Glutamatergic neuron (in vitro differentiated cells): ENCODE data around the gene CDC25B. TPM values are rescaled to one million over a fixed set of nuclear protein-coding genes. Genes with fewer than 3 reads are reported as not detected.
A peak's percentile ranks its signal among the peaks of the same experiment; 100 is the strongest.
"Not testable (repeated sequence)": the region's sequence is repeated elsewhere in the genome, so short reads cannot be mapped to it uniquely, and the experiment has no call there.

ENCODE experiments used
- DNase-seq: peaks from one replicate; pipeline ENCODE4 v3.0.0; 2022
- H3K27ac Mint-ChIP-seq: one replicate; pipeline ENCODE4 v1.8.0; 2020; ENCODE audit warnings: mild to moderate bottlenecking, mixed read lengths, inconsistent platforms; ENCODE audit not compliant: unreplicated experiment
- H3K27me3 Mint-ChIP-seq: one replicate; pipeline ENCODE4 v1.8.0; 2020; ENCODE audit warnings: mild to moderate bottlenecking, moderate library complexity, mixed read lengths, inconsistent platforms; ENCODE audit not compliant: unreplicated experiment
- H3K36me3 Mint-ChIP-seq: one replicate; pipeline ENCODE4 v1.8.0; 2020; ENCODE audit warnings: mild to moderate bottlenecking, mixed read lengths, inconsistent platforms; ENCODE audit not compliant: unreplicated experiment
- H3K4me1 Mint-ChIP-seq: one replicate; pipeline ENCODE4 v1.8.0; 2020; ENCODE audit warnings: mild to moderate bottlenecking, low read depth, mixed read lengths, inconsistent platforms; ENCODE audit not compliant: unreplicated experiment
- H3K4me3 Mint-ChIP-seq: one replicate; pipeline ENCODE4 v1.8.0; 2020; ENCODE audit warnings: mild to moderate bottlenecking, mixed read lengths, inconsistent platforms; ENCODE audit not compliant: unreplicated experiment
- H3K9me3 Mint-ChIP-seq: one replicate; pipeline ENCODE4 v1.8.0; 2020; ENCODE audit warnings: mild to moderate bottlenecking, moderate library complexity, mixed read lengths, inconsistent platforms; ENCODE audit not compliant: unreplicated experiment
- CTCF ChIP-seq: fragments of 200-600 bp; sonication (generic); IDR thresholded peaks from one replicate; pipeline ENCODE4 v1.5.0; 2021; ENCODE audit not compliant: partially characterized antibody, unreplicated experiment
- total RNA-seq: library from RNA; stranded (reverse); fragmentation: NEBNext Ultra II Directional; extraction: Animal tissue kit (Norgen Biotek cat#: 25700); gene quantifications from one replicate; pipeline ENCODE4 v1.2.1, GENCODE V29; 2021; ENCODE audit not compliant: unreplicated experiment

Gene CDC25B
- total RNA-seq, 1 donor from 2014 or later, result 27.6 TPM

- H3K27ac Mint-ChIP-seq, result peak within 1 kb of the TSS; percentile 82
- DNase-seq, result peak; percentile 97
- H3K36me3 Mint-ChIP-seq, result no peaks in the 10 kb centered on the region
- H3K9me3 Mint-ChIP-seq, result peaks cover 2% of the 10 kb centered on the region
- peaks cover 5% of the 10 kb centered on the region for H3K4me1 Mint-ChIP-seq
- peaks cover 4% of the 10 kb centered on the region for H3K27me3 Mint-ChIP-seq
- TF ChIP-seq CTCF, result peak; percentile 75
- peak within 1 kb of the TSS; percentile 89 for H3K4me3 Mint-ChIP-seq
Measured at GRCh38 chr20:3786665-3787323, 9.3 kb upstream of the CDC25B start, which contains the start of gene CENPB. CENPB (minus strand) TSS chr20:3786740; CDS start chr20:3786483, 257 bp downstream.

GRCh38 chr20:3787324-3788014 lies 8.6 kb upstream of the CDC25B start:
- TF ChIP-seq CTCF, result no peak
- no peak overlapping the region for H3K27ac Mint-ChIP-seq
- peak overlapping the region; percentile 61 for H3K4me3 Mint-ChIP-seq
- peaks cover 5% of the 10 kb centered on the region for H3K4me1 Mint-ChIP-seq
- H3K36me3 Mint-ChIP-seq, result no peaks in the 10 kb centered on the region
- no peak for DNase-seq
- H3K27me3 Mint-ChIP-seq, result peaks cover 4% of the 10 kb centered on the region
- peaks cover 2% of the 10 kb centered on the region for H3K9me3 Mint-ChIP-seq

GRCh38 chr20:3788685-3789155 lies 7.4 kb upstream of the CDC25B start:
- no peak for TF ChIP-seq CTCF
- Mint-ChIP-seq H3K4me1 (peaks cover 5% of the 10 kb centered on the region), H3K4me3 (peak overlapping the region; percentile 37), H3K9me3 (peaks cover 2% of the 10 kb centered on the region), H3K36me3 (no peaks in the 10 kb centered on the region), H3K27me3 (peaks cover 4% of the 10 kb centered on the region), H3K27ac (no peak overlapping the region)
- no peak for DNase-seq

GRCh38 chr20:3789201-3789600 lies 6.9 kb upstream of the CDC25B start:
- not testable (repeated sequence) for H3K4me1 Mint-ChIP-seq, H3K4me3 Mint-ChIP-seq, H3K36me3 Mint-ChIP-seq, DNase-seq, H3K27ac Mint-ChIP-seq, H3K27me3 Mint-ChIP-seq, H3K9me3 Mint-ChIP-seq

GRCh38 chr20:3794168-3794567 lies 1.9 kb upstream of the CDC25B start:
- H3K9me3 Mint-ChIP-seq, DNase-seq: not testable (repeated sequence)

More at GRCh38 chr20:3794168-3794567, 1.9 kb upstream of the CDC25B start:
- H3K4me1 Mint-ChIP-seq, result peaks cover 12% of the 10 kb centered on the region
- not testable (repeated sequence) for H3K27me3 Mint-ChIP-seq, H3K36me3 Mint-ChIP-seq, H3K4me3 Mint-ChIP-seq, H3K27ac Mint-ChIP-seq
